ENCODE data around the gene PDX1. TPM values are rescaled to one million over a fixed set of nuclear protein-coding genes. Genes with fewer than 3 reads are reported as not detected.

PDX1 gene
- polyA plus RNA-seq, 1 of the 3 experiments (the other 2 are of a cell fraction) = not detected

GRCh38 chr13:27915301-27916207 is 4.2 kb upstream of the PDX1 start:
- POLR2A ChIA-PET = no interaction called here
- no peaks in the 10 kb centered on the region for H3K9me3 ChIP-seq
- DNase-seq = no peak

More at GRCh38 chr13:27915301-27916207, 4.2 kb upstream of the PDX1 start:
- TF ChIP-seq ZBTB33 (IDR thresholded peaks at IDR 0.05; ENCODE audit: borderline replicate concordance, low read depth) (no peak), RXRA (IDR thresholded peaks at IDR 0.05; ENCODE audit: borderline replicate concordance, low read depth) (no peak), CTCF (IDR thresholded peaks at IDR 0.05) (no peak), PBX3 (IDR thresholded peaks at IDR 0.05) (no peak), GABPA (IDR thresholded peaks at IDR 0.05; ENCODE audit: low read depth) (no peak), TEAD4 (IDR thresholded peaks at IDR 0.05; ENCODE audit: borderline replicate concordance, insufficient read depth) (no peak), SIN3A (IDR thresholded peaks at IDR 0.05; ENCODE audit: borderline replicate concordance, low read depth, low read length) (no peak), GATA2 (CRISPR knock-in tag; IDR thresholded peaks at IDR 0.05) (no peak), FOSL2 (IDR thresholded peaks at IDR 0.05; ENCODE audit: borderline replicate concordance, low read depth) (no peak)
- Histone ChIP-seq H3K79me2 (ENCODE audit: insufficient read depth) (no peaks in the 10 kb centered on the region), H3K27me3 (ENCODE audit: insufficient read depth) (peaks cover 69% of the 10 kb centered on the region), H3F3A (replicated peaks; ENCODE audit: insufficient read depth) (no peaks in the 10 kb centered on the region), H3K9ac (no peak overlapping the region), H3K4me2 (no peak overlapping the region), H3K4me3 (ENCODE audit: low read depth in 2 of 2, low read length in 1 of 2) (no peak overlapping the region), H3K4me1 (ENCODE audit: control insufficient read depth in 1 of 2, insufficient read depth in 2 of 2, low read depth in 1 of 2, low read length in 1 of 2) (no peaks in the 10 kb centered on the region), H4K20me1 (ENCODE audit: insufficient read depth) (no peaks in the 10 kb centered on the region), H3K9me2 (no peaks in the 10 kb centered on the region), H2AFZ (ENCODE audit: low read depth) (no peak overlapping the region), H3K27ac (ENCODE audit: low read depth in 2 of 2, low read length in 1 of 2) (no peak overlapping the region), H3K36me3 (replicated peaks in 1 of 2; ENCODE audit: control insufficient read depth in 1 of 2, insufficient read depth in 2 of 2, low read length in 1 of 2) (no peaks in the 10 kb centered on the region)
- CTCF ChIA-PET = interaction anchor here (0.6 to 1.9 kb wide), 6 partner anchors 9 to 85 kb away, joined by 3 to 9 read pairs (median 4); no protein-coding TSS in a partner anchor
- WGBS (ENCODE audit: low lambda C conversion rate) = 8% methylated on average over 9 of the region's 10 CpGs
